Lower lobe of right lung (tissue), 2 donors: Measurements from ENCODE around the gene PRMT7. TPM values are rescaled to one million over a fixed set of nuclear protein-coding genes. Genes with fewer than 3 reads are reported as not detected.
A peak's percentile ranks its signal among the peaks of the same experiment; 100 is the strongest.

Experiments
- ATAC-seq, 2 donors: fragments of 200-7000 bp; cut with Tn5 transposase; one replicate each; pipeline ENCODE4 v1.9.1; 2020 to 2022; ENCODE audit warnings: mild to moderate bottlenecking in 2 of 2, moderate library complexity in 2 of 2
- DNase-seq: peaks from one replicate; pipeline ENCODE4 v3.0.0-alpha.2; 2020
- H3K27ac ChIP-seq: fragments of 200-600 bp; one replicate; pipeline ENCODE4 v1.8.0; 2022
- H3K27me3 ChIP-seq: fragments of 200-600 bp; one replicate; pipeline ENCODE4 v1.8.0; 2022; ENCODE audit warnings: low read depth
- H3K36me3 ChIP-seq: fragments of 200-600 bp; one replicate; pipeline ENCODE4 v1.8.0; 2022; ENCODE audit warnings: mild to moderate bottlenecking
- H3K4me1 ChIP-seq: fragments of 200-600 bp; one replicate; pipeline ENCODE4 v1.8.0; 2022
- H3K4me3 ChIP-seq: fragments of 200-600 bp; one replicate; pipeline ENCODE4 v1.8.0; 2022; ENCODE audit warnings: mild to moderate bottlenecking
- H3K9me3 ChIP-seq: fragments of 200-600 bp; one replicate; pipeline ENCODE4 v1.8.0; 2022
- intact Hi-C: fragments of 100-400 bp; cut with DNase I; formaldehyde crosslinking; loops from one replicate; pipeline ENCODE4 v1.11.0; 2022
- total RNA-seq: library from RNA; stranded (reverse); fragmentation: NEBNext Ultra II Directional; extraction: Animal tissue kit (Norgen Biotek cat#: 25700); gene quantifications from one replicate; pipeline ENCODE4 v1.2.1, GENCODE V29; 2021
- TF ChIP-seq, protein P1 (sequence below): fragments of 200-600 bp; IDR thresholded peaks from one replicate; pipeline ENCODE4 v1.8.0; 2022; ENCODE audit warnings: antibody characterized with exemption, mild to moderate bottlenecking
- donor health status: DM: no; HTN: yes; CAD: no; lungs with severe emphysema.

PRMT7 gene
- total RNA-seq, 1 donor from 2014 or later, result 36.1 TPM

DNA sequence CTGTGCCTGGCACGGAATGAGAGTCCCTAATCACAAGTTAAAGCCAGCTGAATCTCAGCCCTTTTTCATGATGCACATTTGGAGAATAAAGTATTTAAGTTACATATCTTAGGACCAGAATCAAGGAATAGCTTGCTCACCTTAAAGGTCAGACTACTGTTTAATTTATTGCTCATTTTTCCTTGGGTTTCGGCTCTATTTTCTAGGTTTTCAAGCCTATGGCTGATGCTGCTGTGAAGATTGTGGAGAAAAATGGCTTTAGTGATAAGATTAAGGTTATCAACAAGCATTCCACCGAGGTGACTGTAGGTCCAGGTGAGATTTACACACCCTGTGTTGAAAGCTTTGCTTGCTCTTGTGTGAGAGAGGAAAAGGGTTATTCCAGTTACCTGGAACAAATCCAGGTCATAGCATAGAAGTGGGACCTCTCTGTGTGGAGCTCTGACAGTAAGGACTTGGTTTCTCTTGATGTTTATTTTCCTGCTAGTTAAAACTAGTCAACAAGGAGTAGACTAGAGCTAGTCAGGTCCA lies 18.1 kb downstream of the PRMT7 start:
- no peaks in the 10 kb centered on the region for H3K9me3 ChIP-seq
- H3K4me3 ChIP-seq, result no peak overlapping the region
- no peak overlapping the region for H3K27ac ChIP-seq
- DNase-seq, result no peak
- peaks cover 22% of the 10 kb centered on the region for H3K36me3 ChIP-seq
- intact Hi-C loops, result loop anchor here (5.0 kb wide), 1 partner anchor 67 kb away; the partner anchor contains the start of gene SLC7A6
- TF ChIP-seq, protein P1, sequence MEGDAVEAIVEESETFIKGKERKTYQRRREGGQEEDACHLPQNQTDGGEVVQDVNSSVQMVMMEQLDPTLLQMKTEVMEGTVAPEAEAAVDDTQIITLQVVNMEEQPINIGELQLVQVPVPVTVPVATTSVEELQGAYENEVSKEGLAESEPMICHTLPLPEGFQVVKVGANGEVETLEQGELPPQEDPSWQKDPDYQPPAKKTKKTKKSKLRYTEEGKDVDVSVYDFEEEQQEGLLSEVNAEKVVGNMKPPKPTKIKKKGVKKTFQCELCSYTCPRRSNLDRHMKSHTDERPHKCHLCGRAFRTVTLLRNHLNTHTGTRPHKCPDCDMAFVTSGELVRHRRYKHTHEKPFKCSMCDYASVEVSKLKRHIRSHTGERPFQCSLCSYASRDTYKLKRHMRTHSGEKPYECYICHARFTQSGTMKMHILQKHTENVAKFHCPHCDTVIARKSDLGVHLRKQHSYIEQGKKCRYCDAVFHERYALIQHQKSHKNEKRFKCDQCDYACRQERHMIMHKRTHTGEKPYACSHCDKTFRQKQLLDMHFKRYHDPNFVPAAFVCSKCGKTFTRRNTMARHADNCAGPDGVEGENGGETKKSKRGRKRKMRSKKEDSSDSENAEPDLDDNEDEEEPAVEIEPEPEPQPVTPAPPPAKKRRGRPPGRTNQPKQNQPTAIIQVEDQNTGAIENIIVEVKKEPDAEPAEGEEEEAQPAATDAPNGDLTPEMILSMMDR, result no peak
- peak in 1 of 2 donors; percentile 15 for ATAC-seq
- no peaks in the 10 kb centered on the region for H3K27me3 ChIP-seq
- H3K4me1 ChIP-seq, result peaks cover 35% of the 10 kb centered on the region

DNA sequence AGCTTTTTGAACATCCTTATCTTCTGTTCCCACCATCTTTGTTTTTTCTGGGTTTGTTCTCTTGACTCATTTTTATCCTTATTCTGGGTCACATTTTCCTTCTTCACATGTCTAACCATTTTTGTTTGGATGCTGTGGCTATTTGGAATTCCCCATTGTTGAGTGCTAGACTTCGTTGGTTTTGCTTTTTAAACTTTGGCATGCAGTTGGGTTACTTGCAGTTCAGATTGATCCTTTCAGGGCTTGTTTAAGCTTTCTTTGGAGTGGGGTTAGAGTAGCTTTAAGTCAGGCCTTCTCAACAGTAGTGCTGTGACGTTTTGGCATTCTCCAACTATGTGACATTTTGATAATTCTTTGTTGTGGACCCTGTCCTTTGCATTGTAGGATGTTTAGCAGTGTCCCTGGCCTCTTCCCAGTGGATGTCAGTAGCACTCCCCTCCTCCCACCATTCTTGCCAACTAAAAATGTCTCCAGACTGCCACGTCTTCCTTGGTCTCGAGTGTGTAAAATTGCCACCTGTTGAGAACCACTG lies 21.1 kb downstream of the PRMT7 start:
- H3K27me3 ChIP-seq, result no peaks in the 10 kb centered on the region
- DNase-seq (no peak), ATAC-seq (peak; percentile 25 to 61)
- H3K4me3 ChIP-seq, result no peak overlapping the region
- TF ChIP-seq, protein P1, result no peak
- intact Hi-C loops, result no loop called here
- no peaks in the 10 kb centered on the region for H3K36me3 ChIP-seq
- no peaks in the 10 kb centered on the region for H3K9me3 ChIP-seq
- peak overlapping the region; percentile 69 for H3K27ac ChIP-seq
- H3K4me1 ChIP-seq, result peaks cover 43% of the 10 kb centered on the region

DNA sequence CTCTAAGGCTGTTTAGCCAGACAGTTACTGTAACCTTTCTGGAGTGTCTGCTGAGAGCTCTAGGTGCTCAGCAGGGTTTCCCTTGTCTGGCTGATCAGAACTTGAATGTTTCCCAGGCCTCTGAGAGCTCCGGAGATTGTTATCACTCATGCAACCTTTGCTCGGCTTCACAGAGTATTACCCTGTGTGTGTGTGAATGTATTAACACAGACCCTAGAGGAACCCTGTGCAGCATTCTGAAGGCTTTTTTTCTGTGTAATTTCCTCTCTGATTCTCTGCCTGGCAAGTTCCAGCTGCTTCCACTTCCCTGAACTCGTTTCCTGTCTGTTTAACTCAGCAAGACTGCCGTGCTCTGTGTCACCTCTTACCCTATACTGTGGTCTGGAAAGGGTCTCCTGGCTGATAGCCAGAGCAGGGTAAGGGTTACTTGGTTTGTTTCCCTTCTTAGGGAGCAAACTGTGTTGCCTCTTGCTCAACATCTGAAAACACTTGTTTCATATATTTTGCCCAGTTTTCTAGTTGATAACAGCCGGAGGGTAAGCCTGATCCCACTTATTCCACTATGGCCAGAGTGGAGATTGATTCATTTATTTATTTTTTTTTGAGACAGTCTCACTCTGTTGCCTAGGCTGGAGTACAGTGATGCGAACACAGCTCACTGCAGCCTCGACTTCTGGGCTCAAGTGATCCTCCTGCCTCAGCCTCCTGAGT lies 21.7 kb downstream of the PRMT7 start:
- H3K36me3 ChIP-seq, result peaks cover 6% of the 10 kb centered on the region
- TF ChIP-seq, protein P1, result no peak
- H3K4me1 ChIP-seq, result peaks cover 43% of the 10 kb centered on the region
- intact Hi-C loops, result no loop called here
- H3K27ac ChIP-seq, result peak overlapping the region; percentile 69
- H3K9me3 ChIP-seq, result no peaks in the 10 kb centered on the region
- H3K4me3 ChIP-seq, result no peak overlapping the region
- DNase-seq (no peak), ATAC-seq (peak; percentile 64 to 73)
- no peaks in the 10 kb centered on the region for H3K27me3 ChIP-seq

DNA sequence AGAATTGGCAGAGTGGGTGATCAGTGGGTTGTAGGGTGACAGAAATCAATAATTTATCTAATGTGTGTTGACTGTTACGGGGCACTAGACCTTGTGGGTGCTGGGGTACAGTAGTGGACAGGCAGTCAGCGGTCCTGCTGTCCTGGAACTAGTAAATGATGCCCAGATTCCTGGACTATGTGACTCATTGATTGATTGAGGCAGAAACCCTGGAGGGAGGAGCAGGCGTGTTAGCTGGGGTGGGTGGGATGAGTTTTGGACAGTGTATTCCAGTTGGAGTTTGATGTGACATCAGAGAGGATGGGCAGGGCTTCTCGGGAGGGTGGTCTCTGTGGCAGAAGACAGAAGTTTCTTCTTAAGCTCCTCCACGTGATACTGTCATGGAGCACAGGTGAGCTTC lies 24.4 kb downstream of the PRMT7 start:
- H3K27ac ChIP-seq, result no peak overlapping the region
- ATAC-seq (no peak), DNase-seq (no peak)
- TF ChIP-seq, protein P1, result no peak
- no peaks in the 10 kb centered on the region for H3K9me3 ChIP-seq
- no peak overlapping the region for H3K4me3 ChIP-seq
- H3K27me3 ChIP-seq, result no peaks in the 10 kb centered on the region
- H3K36me3 ChIP-seq, result peaks cover 32% of the 10 kb centered on the region
- H3K4me1 ChIP-seq, result peaks cover 34% of the 10 kb centered on the region
- intact Hi-C loops, result no loop called here

DNA sequence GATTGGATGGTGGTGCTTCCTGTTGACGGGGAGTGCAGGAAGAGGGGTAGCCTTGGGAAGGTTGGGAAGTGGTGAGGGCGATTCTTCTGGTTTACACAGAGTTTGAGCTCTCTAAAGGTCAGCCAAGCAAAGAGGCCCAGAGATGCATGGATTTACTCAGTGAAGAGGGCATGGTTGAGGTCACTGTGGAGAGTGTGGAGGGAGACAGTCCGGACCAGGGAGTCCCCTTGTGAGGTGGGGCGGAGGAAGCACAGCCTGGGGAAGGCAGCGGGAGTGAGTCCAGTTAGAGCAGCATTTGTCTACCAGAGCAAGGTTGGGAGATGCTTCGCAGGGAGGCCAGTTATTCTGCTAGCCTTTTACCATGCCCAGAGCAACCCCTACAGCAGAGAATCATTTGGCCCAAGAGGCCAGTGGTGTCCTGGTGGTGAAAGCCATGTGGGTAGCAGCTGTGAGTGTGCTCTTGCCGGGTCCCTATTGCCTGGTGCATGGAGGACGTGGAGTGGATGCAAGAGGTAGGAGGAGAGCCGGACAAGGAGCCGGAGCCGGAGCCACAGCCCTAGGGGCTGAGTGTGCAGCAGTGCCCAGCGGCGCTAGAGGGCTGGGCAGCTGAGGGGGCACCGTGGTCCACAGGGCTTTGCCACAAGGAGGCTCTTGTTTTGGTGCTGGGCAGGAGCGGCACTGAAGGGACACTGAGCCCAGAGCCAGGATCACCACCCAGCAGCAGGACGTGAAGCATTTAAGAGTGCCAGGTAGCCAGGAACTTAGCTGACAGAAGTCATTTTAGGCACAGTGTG lies 27.7 kb downstream of the PRMT7 start:
- Histone ChIP-seq H3K27me3 (no peaks in the 10 kb centered on the region), H3K4me1 (peaks cover 12% of the 10 kb centered on the region)
- intact Hi-C loops, result no loop called here

More for the DNA sequence above, 27.7 kb downstream of the PRMT7 start:
- Histone ChIP-seq H3K4me3 (no peak overlapping the region), H3K36me3 (peaks cover 65% of the 10 kb centered on the region), H3K9me3 (no peaks in the 10 kb centered on the region), H3K27ac (no peak overlapping the region)
- no peak for ATAC-seq
- DNase-seq, result no peak
- TF ChIP-seq, protein P1, result no peak
